H1 (cell line): Measurements from ENCODE around the gene NEDD1. TPM values are rescaled to one million over a fixed set of nuclear protein-coding genes. Genes with fewer than 3 reads are reported as not detected.

Experiments
- CTCF ChIA-PET: fragments of 300-600 bp; sonication (Branson Sonifier 250); formaldehyde crosslinking; loops from one replicate; lab custom pipeline; 2021; ENCODE audit not compliant: partially characterized antibody; lab: Charles Lee
- POLR2A ChIA-PET: fragments of 300-600 bp; sonication (Branson Sonifier 250); formaldehyde crosslinking; loops from one replicate; lab custom pipeline; 2021; ENCODE audit warnings: inconsistent platforms; ENCODE audit not compliant: partially characterized antibody; lab: Charles Lee
- DNase-seq, 2 experiments: peaks; one replicate each; pipeline versions ENCODE4 v3.0.0 to v3.0.0-alpha.2; 2010 to 2022; ENCODE audit warnings: low spot score in 2 of 2, low read depth in 1 of 2, mixed read lengths in 1 of 2
- FAIRE-seq: peaks from 2 replicates; lab custom pipeline; 2011; peaks lifted over from hg19 to GRCh38; lab: Jason Lieb, UNC
- H2AFZ ChIP-seq: 2 replicates; pipeline ENCODE4 v1.8.1; 2012; ENCODE audit warnings: low read length, inconsistent platforms
- H2AK5ac ChIP-seq: 2 replicates; pipeline ENCODE4 v1.6.1; 2013; ENCODE audit warnings: low read depth, low read length
- H2BK120ac ChIP-seq: replicated peaks from 2 replicates; pipeline ENCODE3; 2013; ENCODE audit warnings: low read depth, low read length, inconsistent platforms
- H2BK12ac ChIP-seq: 2 replicates; pipeline ENCODE4 v1.6.1; 2013; ENCODE audit warnings: low read depth, low read length
- H2BK15ac ChIP-seq: 2 replicates; pipeline ENCODE4 v1.6.1; 2013; ENCODE audit warnings: low read length
- H2BK20ac ChIP-seq: 2 replicates; pipeline ENCODE4 v1.6.1; 2013; ENCODE audit warnings: low read length
- H2BK5ac ChIP-seq: 2 replicates; pipeline ENCODE4 v1.6.1; 2013; ENCODE audit warnings: low read depth, low read length
- H3K14ac ChIP-seq: 2 replicates; pipeline ENCODE4 v1.6.1; 2013; ENCODE audit warnings: inconsistent platforms; ENCODE audit not compliant: insufficient read length
- H3K18ac ChIP-seq: 2 replicates; pipeline ENCODE4 v1.6.1; 2013; ENCODE audit warnings: low read length; ENCODE audit errors: extremely low read depth
- H3K23ac ChIP-seq: 2 replicates; pipeline ENCODE4 v1.6.1; 2013; ENCODE audit warnings: inconsistent platforms; ENCODE audit not compliant: insufficient read length
- H3K23me2 ChIP-seq: 2 replicates; pipeline ENCODE4 v1.6.1; 2013; ENCODE audit warnings: low read depth, low read length
- H3K27ac ChIP-seq: 2 replicates; pipeline ENCODE4 v1.6.1; 2011; ENCODE audit warnings: low read depth, low read length, inconsistent platforms
- H3K27me3 ChIP-seq, 4 experiments: replicated peaks in 1 of 4; 1 replicate in 1 of 4; 2 replicates in 3 of 4; pipeline versions ENCODE4 v1.6.1 to v1.8.1; 2011 to 2013; ENCODE audit warnings: low read length in 3 of 4, mild to moderate bottlenecking in 3 of 4, inconsistent platforms in 2 of 4, mixed read lengths in 2 of 4, moderate library complexity in 1 of 4; ENCODE audit not compliant: control insufficient read depth in 3 of 4, insufficient read depth in 3 of 4; ENCODE audit errors: extremely low read depth in 1 of 4
- H3K36me3 ChIP-seq, 4 experiments: 2 replicates each; pipeline versions ENCODE4 v1.6.1 to v1.8.1; 2011 to 2013; ENCODE audit warnings: mild to moderate bottlenecking in 4 of 4, low read length in 3 of 4, moderate library complexity in 2 of 4, control low read depth in 1 of 4, inconsistent platforms in 1 of 4; ENCODE audit not compliant: insufficient read depth in 4 of 4, control insufficient read depth in 2 of 4
- H3K4ac ChIP-seq: replicated peaks from 2 replicates; pipeline ENCODE3; 2013; ENCODE audit warnings: low read length, low read depth, mixed read lengths, inconsistent platforms; ENCODE audit not compliant: insufficient read length
- H3K4me1 ChIP-seq, 4 experiments: replicated peaks in 1 of 4; 1 replicate in 1 of 4; 2 replicates in 3 of 4; pipeline versions ENCODE4 v1.6.1 to v1.8.1; 2011 to 2013; ENCODE audit warnings: low read length in 3 of 4, inconsistent platforms in 2 of 4, mixed read lengths in 1 of 4; ENCODE audit not compliant: insufficient read depth in 4 of 4, control insufficient read depth in 3 of 4
- H3K4me2 ChIP-seq, 2 experiments: 2 replicates each; pipeline versions ENCODE4 v1.6.1 to v1.8.1; 2011 to 2013; ENCODE audit warnings: low read depth in 2 of 2, low read length in 2 of 2, control low read depth in 1 of 2, inconsistent platforms in 1 of 2, mild to moderate bottlenecking in 1 of 2; ENCODE audit not compliant: insufficient read depth in 1 of 2
- H3K4me3 ChIP-seq, 4 experiments: fragments of 200-600, 300-600 bp in 1 of 4; sonication (generic), shearing (Covaris generic), sonication (Bioruptor Twin) in 1 of 4; 2 replicates each; pipeline versions ENCODE4 v1.5.1 to v1.8.1; 2011 to 2016; ENCODE audit warnings: low read length in 4 of 4, low read depth in 3 of 4, control low read depth in 2 of 4, inconsistent platforms in 2 of 4, mild to moderate bottlenecking in 2 of 4, mixed read lengths in 1 of 4, moderate library complexity in 1 of 4; ENCODE audit not compliant: insufficient read depth in 2 of 4; ENCODE audit errors: extremely low read depth in 1 of 4
- H3K56ac ChIP-seq: replicated peaks from 2 replicates; pipeline ENCODE3; 2013; ENCODE audit warnings: low read depth, mild to moderate bottlenecking, mixed read lengths, low read length, inconsistent platforms; ENCODE audit not compliant: insufficient read length
- H3K79me1 ChIP-seq: 2 replicates; pipeline ENCODE4 v1.6.1; 2013; ENCODE audit warnings: low read depth, low read length, control low read depth
- H3K79me2 ChIP-seq, 2 experiments: 2 replicates each; pipeline versions ENCODE4 v1.6.1 to v1.8.1; 2012 to 2013; ENCODE audit warnings: low read length in 2 of 2, mild to moderate bottlenecking in 2 of 2, inconsistent platforms in 1 of 2; ENCODE audit not compliant: insufficient read depth in 2 of 2, control insufficient read depth in 1 of 2
- H3K9ac ChIP-seq, 4 experiments: replicated peaks in 1 of 4; 1 replicate in 1 of 4; 2 replicates in 3 of 4; pipeline versions ENCODE4 v1.6.1 to v1.8.1; 2011 to 2013; ENCODE audit warnings: low read depth in 3 of 4, low read length in 3 of 4, control low read depth in 2 of 4, mild to moderate bottlenecking in 2 of 4, moderate library complexity in 2 of 4, inconsistent platforms in 1 of 4; ENCODE audit errors: extremely low read depth in 1 of 4
- H3K9me3 ChIP-seq, 2 experiments: 2 replicates each; pipeline versions ENCODE4 v1.6.1 to v1.8.1; 2012 to 2013; ENCODE audit warnings: mild to moderate bottlenecking in 2 of 2, moderate library complexity in 2 of 2, control low read depth in 1 of 2, inconsistent platforms in 1 of 2, low read depth in 1 of 2, low read length in 1 of 2, mixed read lengths in 1 of 2; ENCODE audit not compliant: insufficient read depth in 2 of 2
- H4K20me1 ChIP-seq, 2 experiments: replicated peaks in 1 of 2; 2 replicates each; pipeline versions ENCODE3 to v1.8.1; 2011 to 2013; ENCODE audit warnings: inconsistent platforms in 2 of 2, low read length in 2 of 2, mild to moderate bottlenecking in 1 of 2; ENCODE audit not compliant: insufficient read depth in 2 of 2, control insufficient read depth in 1 of 2
- H4K5ac ChIP-seq: 2 replicates; pipeline ENCODE4 v1.6.1; 2013; ENCODE audit warnings: low read length, low read depth, mixed read lengths, inconsistent platforms; ENCODE audit not compliant: insufficient read length
- H4K8ac ChIP-seq: 2 replicates; pipeline ENCODE4 v1.8.0; 2013; ENCODE audit warnings: mild to moderate bottlenecking, moderate library complexity, low read length, inconsistent platforms; ENCODE audit not compliant: insufficient read depth; ENCODE audit errors: extremely low read depth
- H4K91ac ChIP-seq: replicated peaks from 2 replicates; pipeline ENCODE3; 2013; ENCODE audit warnings: low read length, mixed read lengths, inconsistent platforms; ENCODE audit not compliant: insufficient read length
- FOSL1 ChIP-seq: IDR thresholded peaks from 2 replicates; pipeline ENCODE4 v1.6.1; 2011; ENCODE audit warnings: mild to moderate bottlenecking, low read depth, low read length, moderate library complexity; ENCODE audit not compliant: insufficient read depth
- MAX ChIP-seq: IDR thresholded peaks from 2 replicates; pipeline ENCODE4 v1.6.1; 2012; ENCODE audit warnings: inconsistent platforms
- NANOG ChIP-seq: IDR thresholded peaks from 2 replicates; pipeline ENCODE4 v1.6.1; 2011; ENCODE audit warnings: low read length, low read depth, mild to moderate bottlenecking, inconsistent platforms; ENCODE audit not compliant: insufficient read depth, poor library complexity, severe bottlenecking
- RXRA ChIP-seq: IDR thresholded peaks from 2 replicates; pipeline ENCODE4 v1.6.1; 2011; ENCODE audit warnings: low read depth, mild to moderate bottlenecking, low read length, moderate library complexity; ENCODE audit not compliant: insufficient read depth
- WGBS, 2 experiments: shearing (Covaris generic) in 1 of 2; methylation state at CpG; one replicate each; pipeline versions ENCODE4 v1.1.6 to v1.1.7; 2013 to 2015; ENCODE audit warnings: low lambda C conversion rate in 2 of 2, mixed read lengths in 2 of 2, inconsistent platforms in 1 of 2, low coverage in 1 of 2, missing lambda C conversion rate in 1 of 2; ENCODE audit not compliant: insufficient replicate concordance in 2 of 2, insufficient coverage in 1 of 2, insufficient read length in 1 of 2; ENCODE audit errors: extremely low coverage in 1 of 2, missing lambda C conversion rate in 1 of 2; 5-methylcytosine and 5-hydroxymethylcytosine counted together
- polyA plus RNA-seq, 7 experiments: library from polyadenylated mRNA; depleted of rRNA in 3 of 7; stranded (reverse) in 5 of 7; unstranded in 2 of 7; fragments of >200 nt in 5 of 7; fragments of 200-250 nt in 2 of 7; gene quantifications; 1 replicate in 5 of 7; 2 replicates in 1 of 7; 4 replicates in 1 of 7; pipeline versions ENCODE4 v1.2.1 to v1.2.3, GENCODE V29; 2011 to 2013; ENCODE audit warnings: missing spikeins in 2 of 7, mixed read lengths in 2 of 7
- total RNA-seq: library from RNA; stranded (reverse); fragmentation: NEBNext Ultra II Directional; extraction: Animal tissue kit (Norgen Biotek cat#: 25700); gene quantifications from 2 replicates; pipeline ENCODE4 v1.2.1, GENCODE V29; 2021

The NEDD1 gene
- total and polyA plus RNA-seq, 2 of the 8 experiments (the other 6 are each of a cell fraction or from before 2014, with no cell fraction given), result 9.0 to 26.6 TPM

- H2BK5ac ChIP-seq, result no peak overlapping the region
- H2AFZ ChIP-seq, result no peak overlapping the region
- no peak overlapping the region for H3K18ac ChIP-seq
- H3K27ac ChIP-seq, result no peak overlapping the region
- H2BK20ac ChIP-seq, result no peak overlapping the region
- no peak overlapping the region for H2BK12ac ChIP-seq
- H2BK120ac ChIP-seq, result no peak overlapping the region
- no peak for DNase-seq
- no peaks in the 10 kb centered on the region for H3K4me1 ChIP-seq
- no peaks in the 10 kb centered on the region for H4K20me1 ChIP-seq
- no peaks in the 10 kb centered on the region for H3K36me3 ChIP-seq
- ChIA-PET POLR2A (no interaction called here), CTCF (interaction anchor here (0.8 to 1.1 kb wide), 2 partner anchors 10 to 11 kb away, joined by 3 read pairs; no protein-coding TSS in a partner anchor)
- no peak overlapping the region for H2AK5ac ChIP-seq
- no peaks in the 10 kb centered on the region for H3K9me3 ChIP-seq
- no peak overlapping the region for H4K8ac ChIP-seq
- no peak overlapping the region for H3K23ac ChIP-seq
- no peak overlapping the region for H4K5ac ChIP-seq
- no peak overlapping the region for H3K4me3 ChIP-seq
- no peak overlapping the region for H3K4me2 ChIP-seq
- 91% methylated on average over 4 of the region's 4 CpGs; no CpG with 5 or more reads in 1 of the 2 experiments for WGBS, 2 experiments
- no peaks in the 10 kb centered on the region for H3K27me3 ChIP-seq
- H3K9ac ChIP-seq, result no peak overlapping the region
- no peaks in the 10 kb centered on the region for H3K79me1 ChIP-seq
- no peaks in the 10 kb centered on the region; the same call in 1 of the 2 replicates for H3K23me2 ChIP-seq
- TF ChIP-seq FOSL1, result no peak
- TF ChIP-seq MAX, result no peak
- TF ChIP-seq NANOG, result no peak
- TF ChIP-seq RXRA, result no peak
- no peak overlapping the region for H3K4ac ChIP-seq
- H3K79me2 ChIP-seq, result no peaks in the 10 kb centered on the region
- no peak for FAIRE-seq
- H2BK15ac ChIP-seq, result no peak overlapping the region
- no peak overlapping the region for H4K91ac ChIP-seq
- H3K56ac ChIP-seq, result no peak overlapping the region
- H3K14ac ChIP-seq, result no peak overlapping the region
Measured at GRCh38 chr12:96883571-96883970, 23.5 kb upstream of the NEDD1 start.
